Right lobe of liver (tissue), 4 donors: ENCODE results near the gene MPST.

Source experiments
- POLR2A ChIP-seq: fragments of 450-650 bp; IDR thresholded peaks from one replicate; pipeline ENCODE4 v1.6.1; 2017; ENCODE audit warnings: antibody characterized with exemption, mild to moderate bottlenecking
- TF ChIP-seq, protein P1 (sequence below), 4 donors: fragments of 200-600 bp in 3 of 4; fragments of 450-650 bp in 1 of 4; IDR thresholded peaks; one replicate each; pipeline versions ENCODE4 v1.5.1 to v1.8.0; 2016 to 2022; ENCODE audit warnings: antibody characterized with exemption in 4 of 4, mild to moderate bottlenecking in 2 of 4
- donor health status: DM: no; HTN: no; CAD: no.
- donor health status: DM: no; HTN: no; CAD: no.
- donor health status: DM: no; HTN: yes; CAD: no.

DNA sequence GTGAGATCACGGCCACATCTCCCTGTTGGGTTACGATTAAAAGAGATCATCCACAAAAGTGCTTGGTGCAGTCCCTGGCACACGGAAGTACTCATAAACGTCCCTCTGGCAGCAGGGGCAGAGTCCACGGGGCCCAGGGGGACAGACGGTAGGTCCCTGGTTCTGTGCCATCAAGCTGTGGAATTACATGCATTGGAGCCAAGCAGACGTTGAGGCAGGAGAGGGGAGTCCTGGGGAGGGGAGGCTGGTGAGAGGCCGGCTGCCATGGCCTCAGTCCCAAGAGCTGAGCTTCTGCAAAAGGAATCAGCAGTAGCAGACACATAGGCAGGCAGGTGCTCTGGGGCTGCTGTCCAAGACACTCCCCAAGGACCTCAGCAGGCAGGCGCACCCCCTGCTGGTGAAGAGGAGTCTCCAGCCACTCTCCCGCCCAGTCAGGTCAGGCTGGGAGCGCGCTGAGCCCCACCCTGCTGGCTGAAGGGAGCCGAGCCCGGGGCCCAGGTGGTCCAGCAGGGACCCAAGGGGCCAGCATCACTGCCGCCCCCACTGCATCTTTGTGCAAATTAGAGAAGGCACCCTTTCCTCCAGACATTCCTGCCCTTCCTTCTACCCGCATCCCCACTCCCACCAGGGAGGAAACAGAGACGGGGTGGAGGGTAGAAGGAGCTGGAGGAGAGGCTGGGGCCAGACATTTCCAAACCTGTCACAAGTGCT lies 24.4 kb downstream of the MPST start:
- TF ChIP-seq, protein P1, sequence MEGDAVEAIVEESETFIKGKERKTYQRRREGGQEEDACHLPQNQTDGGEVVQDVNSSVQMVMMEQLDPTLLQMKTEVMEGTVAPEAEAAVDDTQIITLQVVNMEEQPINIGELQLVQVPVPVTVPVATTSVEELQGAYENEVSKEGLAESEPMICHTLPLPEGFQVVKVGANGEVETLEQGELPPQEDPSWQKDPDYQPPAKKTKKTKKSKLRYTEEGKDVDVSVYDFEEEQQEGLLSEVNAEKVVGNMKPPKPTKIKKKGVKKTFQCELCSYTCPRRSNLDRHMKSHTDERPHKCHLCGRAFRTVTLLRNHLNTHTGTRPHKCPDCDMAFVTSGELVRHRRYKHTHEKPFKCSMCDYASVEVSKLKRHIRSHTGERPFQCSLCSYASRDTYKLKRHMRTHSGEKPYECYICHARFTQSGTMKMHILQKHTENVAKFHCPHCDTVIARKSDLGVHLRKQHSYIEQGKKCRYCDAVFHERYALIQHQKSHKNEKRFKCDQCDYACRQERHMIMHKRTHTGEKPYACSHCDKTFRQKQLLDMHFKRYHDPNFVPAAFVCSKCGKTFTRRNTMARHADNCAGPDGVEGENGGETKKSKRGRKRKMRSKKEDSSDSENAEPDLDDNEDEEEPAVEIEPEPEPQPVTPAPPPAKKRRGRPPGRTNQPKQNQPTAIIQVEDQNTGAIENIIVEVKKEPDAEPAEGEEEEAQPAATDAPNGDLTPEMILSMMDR (IDR thresholded peaks at IDR 0.05) = peak; percentile 81 to 93 (median 86)
- TF ChIP-seq POLR2A = no peak
